Raji (cell line): ENCODE data around the gene HES7.

Experiments used
- POLR2A ChIP-seq: IDR thresholded peaks from 2 replicates; pipeline ENCODE4 v1.6.1; 2011; ENCODE audit warnings: low read depth, low read length, control low read depth; ENCODE audit not compliant: insufficient read depth

HES7 gene

DNA sequence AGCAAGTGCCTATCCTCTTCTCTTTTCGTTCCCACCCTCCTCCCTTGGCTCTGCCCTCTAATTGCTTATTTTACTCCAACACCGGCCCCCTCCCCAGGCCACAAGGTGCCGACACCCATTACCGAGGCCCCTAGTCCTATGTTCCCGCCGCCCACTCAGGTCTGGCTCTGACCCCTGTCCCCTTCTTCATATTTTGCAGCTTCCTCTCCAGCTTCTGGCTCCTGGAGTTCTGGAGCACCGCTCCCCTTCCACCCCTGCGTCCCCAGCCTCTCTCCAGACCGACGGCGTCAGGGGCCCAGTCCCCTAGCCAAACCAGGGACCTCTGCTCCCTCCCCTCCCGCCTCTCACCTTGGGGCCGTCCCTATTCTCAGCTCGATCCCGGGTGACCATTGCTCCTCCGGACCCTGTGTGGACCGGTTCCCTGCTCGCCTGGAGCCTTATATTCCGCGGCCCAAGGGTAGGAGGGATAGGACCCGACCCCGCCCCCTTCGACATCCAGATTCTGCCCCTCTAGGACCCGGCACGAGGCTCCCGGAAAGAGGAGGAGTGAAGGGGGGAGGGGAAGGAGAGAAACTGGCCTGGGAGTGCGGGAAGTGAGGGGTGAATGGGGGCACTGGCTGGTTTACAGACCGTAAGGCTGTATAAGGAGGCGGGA lies at the start of gene HES7:
Gene HES7 (minus strand): TSS at position 412 of the 655 bp plus-strand sequence. CDS start 22 bp downstream, at position 390.
- no peak for TF ChIP-seq POLR2A

GRCh38 chr17:8173056-8173870 lies 49.4 kb upstream of the HES7 start:
- peak; percentile 100 for TF ChIP-seq POLR2A

DNA sequence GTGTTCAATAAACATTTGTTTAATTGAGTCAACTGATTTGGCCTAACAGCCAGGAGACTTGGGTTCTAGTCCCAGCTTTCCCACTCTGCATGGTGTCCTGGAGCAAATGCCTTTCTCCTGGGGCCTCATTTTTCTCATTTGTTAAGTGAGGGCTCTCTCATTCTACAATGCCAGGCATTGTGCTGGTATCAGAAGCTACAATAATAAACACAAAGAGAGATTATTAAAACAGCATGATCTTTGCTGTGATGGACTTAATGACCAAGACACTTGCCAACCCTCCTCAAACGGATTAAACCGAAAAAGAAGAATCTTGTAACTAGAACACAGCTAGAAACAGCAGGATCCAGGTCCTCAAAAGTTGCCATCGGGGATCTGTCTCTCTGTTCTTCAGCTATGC lies 43.6 kb upstream of the HES7 start:
- TF ChIP-seq POLR2A, result no peak

DNA sequence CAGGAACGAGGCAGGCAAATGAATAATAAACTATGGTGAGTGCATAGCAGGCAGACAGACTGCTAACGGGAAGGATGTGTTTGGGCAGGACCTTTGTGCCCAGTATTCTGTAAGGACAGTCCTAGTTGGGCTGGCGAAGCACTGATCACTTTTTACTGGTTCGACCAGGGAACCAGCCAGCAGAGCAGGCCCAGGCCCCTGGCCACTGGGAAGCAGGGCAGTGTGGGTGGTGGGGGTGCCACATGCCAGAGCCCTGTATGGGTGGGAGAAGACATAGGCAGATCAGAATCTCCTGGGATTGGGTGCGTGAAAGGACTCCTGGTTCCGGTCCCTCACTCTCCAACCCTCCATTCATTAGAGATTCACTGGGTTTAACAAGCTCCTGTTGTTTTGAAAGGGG lies 42.8 kb upstream of the HES7 start:
- TF ChIP-seq POLR2A, result no peak

- no peak for TF ChIP-seq POLR2A
Measured at GRCh38 chr17:8164815-8165131, 40.9 kb upstream of the HES7 start.

DNA sequence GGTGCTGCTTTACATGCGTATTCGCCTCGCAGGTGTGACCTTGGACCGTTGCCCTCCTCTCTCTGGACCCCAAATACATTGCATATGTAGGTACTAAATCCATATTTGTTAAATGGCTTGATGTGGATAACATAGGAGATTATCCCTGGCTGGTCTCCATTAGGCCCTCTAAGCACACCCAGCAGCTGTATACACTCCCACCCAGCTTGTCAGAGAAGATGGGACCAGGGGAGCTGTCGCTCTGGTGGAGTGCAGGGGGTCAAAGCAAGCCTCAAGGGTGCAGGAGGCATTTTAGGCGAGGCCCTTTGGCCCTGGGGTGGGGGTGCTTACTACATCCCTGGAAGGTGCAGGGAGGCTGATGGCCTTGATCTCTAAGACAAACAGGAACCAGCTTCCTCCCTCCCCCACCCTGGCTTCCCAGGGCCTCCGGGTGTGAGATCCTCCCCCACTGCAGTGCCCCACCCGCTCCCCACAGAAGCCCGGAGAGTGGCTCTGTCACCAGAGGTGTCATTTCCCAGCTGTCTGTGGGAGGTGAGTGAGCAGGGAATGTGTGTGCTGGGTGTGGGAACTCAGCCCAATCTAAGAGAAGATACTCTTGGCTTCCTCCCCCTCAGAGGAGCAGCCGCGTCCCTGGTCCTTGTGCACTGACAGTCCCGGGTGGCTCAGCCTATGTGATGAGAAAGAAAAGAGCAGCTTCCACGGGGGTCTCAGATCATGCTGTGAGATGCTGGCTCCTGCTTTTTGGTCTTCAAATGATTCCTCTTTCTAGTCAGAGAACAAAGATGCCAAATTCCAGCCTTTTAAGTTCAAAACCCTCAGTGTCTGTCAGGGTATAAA lies 40.3 kb upstream of the HES7 start:
- TF ChIP-seq POLR2A, result no peak

DNA sequence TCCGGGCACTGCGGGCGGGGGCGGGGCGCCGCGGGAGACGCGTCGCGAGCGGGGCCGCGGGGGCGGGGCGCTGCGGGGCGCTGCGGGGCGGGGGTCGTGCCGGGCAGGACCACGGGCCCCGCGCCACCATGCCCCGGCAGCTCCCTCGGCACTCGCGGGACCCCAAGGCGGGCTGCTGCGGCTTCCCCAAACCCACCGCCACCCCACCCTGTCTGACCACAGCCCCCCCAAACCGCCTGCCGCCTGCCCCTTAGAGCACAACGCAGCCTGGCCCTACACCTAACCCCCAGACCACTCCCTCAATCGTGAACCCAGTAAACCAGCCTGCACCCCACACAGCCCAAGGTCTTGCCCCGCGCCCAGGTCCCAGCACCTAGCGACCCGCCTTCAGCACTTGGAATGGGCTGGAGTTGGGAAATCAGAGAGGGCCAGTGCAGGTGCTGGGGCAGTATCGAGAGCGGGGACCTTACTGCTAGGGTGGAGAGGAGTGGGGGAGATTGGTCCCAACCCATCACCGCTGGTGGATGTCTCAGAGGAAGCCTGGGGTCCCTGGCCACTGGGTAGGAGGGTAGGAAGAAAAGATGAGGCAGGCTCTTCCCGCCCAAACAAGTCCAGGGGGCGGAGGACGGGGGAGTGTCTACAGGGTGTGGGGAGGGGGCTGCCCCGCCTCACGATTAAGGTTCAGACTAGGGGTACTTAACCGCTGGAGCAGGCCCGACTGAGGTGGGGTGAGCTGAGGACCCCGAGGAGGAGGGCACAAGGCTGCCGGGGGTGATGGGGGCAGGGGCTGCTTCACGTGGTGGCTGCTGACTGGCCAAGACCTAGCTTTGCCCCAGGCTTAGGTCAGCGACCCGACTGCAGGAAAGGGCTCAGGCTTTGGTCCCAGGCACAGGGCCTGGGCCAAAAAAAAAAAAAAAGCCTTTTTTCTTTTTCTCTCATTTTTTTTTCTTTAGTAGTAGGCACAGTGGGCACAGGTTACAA lies 39.4 kb upstream of the HES7 start:
- 0 out of 2 replicates have a peak, but pooled peaks have one; percentile 4 for TF ChIP-seq POLR2A

GRCh38 chr17:8162233-8162996 lies 38.5 kb upstream of the HES7 start, which contains the start of gene VAMP2:
VAMP2 (minus strand) TSS chr17:8162948; CDS start chr17:8162879, 69 bp downstream.
- TF ChIP-seq POLR2A, result peak; percentile 65

DNA sequence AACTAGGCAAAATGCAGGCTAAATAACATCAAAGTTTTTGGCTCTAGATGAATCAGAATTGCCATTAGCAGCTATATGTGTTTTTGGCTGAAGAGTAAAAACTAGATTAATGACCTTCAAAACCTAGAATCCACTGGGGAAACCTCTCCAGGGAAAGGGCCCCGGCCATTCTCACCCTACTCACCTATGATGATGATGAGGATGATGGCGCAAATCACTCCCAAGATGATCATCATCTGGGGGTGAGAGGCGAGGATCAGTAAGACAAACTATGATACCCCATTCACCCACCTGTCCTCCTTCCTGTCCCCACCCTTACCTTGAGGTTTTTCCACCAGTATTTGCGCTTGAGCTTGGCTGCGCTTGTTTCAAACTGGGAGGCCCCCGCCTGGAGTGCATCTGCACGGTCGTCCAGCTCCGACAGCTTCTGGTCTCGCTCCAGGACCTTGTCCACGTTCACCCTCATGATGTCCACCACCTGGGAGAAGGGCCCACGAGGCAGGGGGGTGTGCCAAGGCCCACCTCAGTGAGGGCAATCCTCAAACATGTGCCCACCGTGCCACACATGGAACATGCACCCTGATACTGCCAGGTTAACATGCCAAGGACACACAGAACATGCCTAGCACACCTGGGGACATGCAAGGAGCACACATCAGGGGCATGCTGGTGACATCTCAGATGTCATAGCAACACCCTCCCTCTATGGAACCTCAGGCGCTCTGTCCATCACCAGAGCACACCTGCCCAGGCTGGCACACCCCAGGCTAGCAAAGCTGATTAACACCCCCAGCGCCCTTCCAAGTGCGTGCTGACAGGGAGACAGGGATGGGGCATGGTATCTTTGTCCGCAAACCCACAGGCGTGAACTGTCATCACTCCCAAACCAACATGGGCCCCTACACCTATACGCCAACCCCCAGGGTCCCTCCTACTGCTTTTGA lies 37.7 kb upstream of the HES7 start:
- TF ChIP-seq POLR2A, result no peak

GRCh38 chr17:8160741-8161221 lies 36.9 kb upstream of the HES7 start:
- no peak for TF ChIP-seq POLR2A

DNA sequence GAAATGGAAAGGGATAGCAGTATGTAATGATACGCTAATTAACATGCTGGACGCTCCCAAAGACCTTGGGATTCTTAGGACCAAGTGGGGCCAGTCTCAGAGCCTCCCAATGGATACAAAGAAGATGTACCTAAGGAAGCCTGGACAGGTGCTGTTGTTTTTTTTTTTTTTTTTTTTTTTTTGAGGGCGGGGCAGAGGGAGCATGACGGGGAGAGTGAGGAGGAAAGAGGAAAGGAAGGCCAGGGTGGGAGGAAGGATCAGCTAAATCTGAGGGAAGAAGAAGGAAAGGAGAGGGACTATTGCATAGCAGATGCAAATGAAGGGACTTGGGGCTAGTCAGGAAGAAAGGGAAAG lies 36.3 kb upstream of the HES7 start:
- no peak for TF ChIP-seq POLR2A

GRCh38 chr17:8159459-8160223 lies 35.7 kb upstream of the HES7 start:
- TF ChIP-seq POLR2A, result no peak

GRCh38 chr17:8159032-8159400 lies 35.1 kb upstream of the HES7 start:
- TF ChIP-seq POLR2A, result no peak
